Measurements from ENCODE around the gene APPL1.

The APPL1 gene

GRCh38 chr3:57199895-57200297 lies 27.6 kb upstream of the APPL1 start, which contains the start of gene HESX1:
Gene HESX1, minus strand, starts transcription at chr3:57199978. Its CDS starts 60 bp downstream, at chr3:57199918.
- Histone ChIP-seq H3K27me3 (no peaks in the 10 kb centered on the region), H3K4me1 (ENCODE audit: control insufficient read depth in 1 of 2, insufficient read depth in 1 of 2, low read depth in 1 of 2, low read length in 1 of 2) (peaks cover 0 to 5% of the 10 kb centered on the region in 2 experiments), H3K27ac (no peak within 1 kb of the TSS), H3K4me3 (ENCODE audit: low read depth in 1 of 2, low read length in 1 of 2) (no peak within 1 kb of the TSS), H3K9me3 (no peaks in the 10 kb centered on the region), H3K36me3 (no peaks in the 10 kb centered on the region)
- no peak for TF ChIP-seq CTCF (IDR thresholded peaks at IDR 0.05)

- Histone ChIP-seq H3K27me3 (no peaks in the 10 kb centered on the region), H3K9me3 (no peaks in the 10 kb centered on the region), H3K36me3 (no peaks in the 10 kb centered on the region), H3K4me3 (ENCODE audit: low read depth in 1 of 2, low read length in 1 of 2) (no peak overlapping the region), H3K27ac (no peak overlapping the region), H3K4me1 (ENCODE audit: control insufficient read depth in 1 of 2, insufficient read depth in 1 of 2, low read depth in 1 of 2, low read length in 1 of 2) (no peaks in the 10 kb centered on the region)
- TF ChIP-seq CTCF (IDR thresholded peaks at IDR 0.05), result no peak
These were observed 21.1 kb upstream of the APPL1 start for GRCh38 chr3:57206423-57206822.

- H3K4me3 ChIP-seq (ENCODE audit: low read depth in 1 of 2, low read length in 1 of 2), result no peak overlapping the region
- no peaks in the 10 kb centered on the region for H3K36me3 ChIP-seq
- H3K27ac ChIP-seq, result no peak overlapping the region
- no peaks in the 10 kb centered on the region for H3K27me3 ChIP-seq
- H3K9me3 ChIP-seq, result no peaks in the 10 kb centered on the region
- H3K4me1 ChIP-seq (ENCODE audit: control insufficient read depth in 1 of 2, insufficient read depth in 1 of 2, low read depth in 1 of 2, low read length in 1 of 2), result peaks cover 8% of the 10 kb centered on the region in 2 experiments
- no peak for TF ChIP-seq CTCF (IDR thresholded peaks at IDR 0.05)
These were observed 5.6 kb upstream of the APPL1 start for GRCh38 chr3:57221883-57222282.

GRCh38 chr3:57224856-57225255 lies 2.7 kb upstream of the APPL1 start:
- H3K27ac ChIP-seq, result no peak overlapping the region
- H3K4me3 ChIP-seq (ENCODE audit: low read depth in 1 of 2, low read length in 1 of 2), result no peak overlapping the region
- no peaks in the 10 kb centered on the region for H3K36me3 ChIP-seq
- no peaks in the 10 kb centered on the region for H3K9me3 ChIP-seq
- no peaks in the 10 kb centered on the region for H3K27me3 ChIP-seq
- no peak for TF ChIP-seq CTCF (IDR thresholded peaks at IDR 0.05)
- H3K4me1 ChIP-seq (ENCODE audit: control insufficient read depth in 1 of 2, insufficient read depth in 1 of 2, low read depth in 1 of 2, low read length in 1 of 2), result peaks cover 25 to 30% of the 10 kb centered on the region in 2 experiments

- peak overlapping the region; percentile 79 for H3K27ac ChIP-seq
- no peak for TF ChIP-seq CTCF (IDR thresholded peaks at IDR 0.05)
- no peaks in the 10 kb centered on the region for H3K27me3 ChIP-seq
These were observed 1.4 kb upstream of the APPL1 start for GRCh38 chr3:57226176-57226575.

More at GRCh38 chr3:57226176-57226575, 1.4 kb upstream of the APPL1 start:
- H3K36me3 ChIP-seq, result no peaks in the 10 kb centered on the region
- H3K4me3 ChIP-seq (ENCODE audit: low read depth in 1 of 2, low read length in 1 of 2), result no peak overlapping the region
- H3K9me3 ChIP-seq, result no peaks in the 10 kb centered on the region
- peaks cover 25 to 30% of the 10 kb centered on the region in 2 experiments for H3K4me1 ChIP-seq (ENCODE audit: control insufficient read depth in 1 of 2, insufficient read depth in 1 of 2, low read depth in 1 of 2, low read length in 1 of 2)

Measured in neutrophil (primary cell).